G401 (cell line): ENCODE results near the gene BAZ1A. TPM values are rescaled to one million over a fixed set of nuclear protein-coding genes. Genes with fewer than 3 reads are reported as not detected.

Source experiments
- DNase-seq: peaks from one replicate; pipeline ENCODE4 v3.0.0-alpha.2; 2015; ENCODE audit warnings: low spot score
- in situ Hi-C: cut with HindIII; loops from 2 replicates; pipeline ENCODE4 v1.10.0; 2016; ENCODE audit warnings: low sequenced_read_pairs, mixed read lengths
- total RNA-seq: library from RNA; depleted of rRNA; stranded (reverse); fragments of >200 nt; shearing (Covaris generic); gene quantifications from 2 replicates; pipeline ENCODE4 v1.2.3, GENCODE V29; 2014

Gene BAZ1A
- total RNA-seq, 1 experiment from 2014 or later: 13.7 TPM

GRCh38 chr14:34797747-34798583 is 77.2 kb downstream of the BAZ1A start:
- DNase-seq: no peak
- in situ Hi-C loops: no loop called here

DNA sequence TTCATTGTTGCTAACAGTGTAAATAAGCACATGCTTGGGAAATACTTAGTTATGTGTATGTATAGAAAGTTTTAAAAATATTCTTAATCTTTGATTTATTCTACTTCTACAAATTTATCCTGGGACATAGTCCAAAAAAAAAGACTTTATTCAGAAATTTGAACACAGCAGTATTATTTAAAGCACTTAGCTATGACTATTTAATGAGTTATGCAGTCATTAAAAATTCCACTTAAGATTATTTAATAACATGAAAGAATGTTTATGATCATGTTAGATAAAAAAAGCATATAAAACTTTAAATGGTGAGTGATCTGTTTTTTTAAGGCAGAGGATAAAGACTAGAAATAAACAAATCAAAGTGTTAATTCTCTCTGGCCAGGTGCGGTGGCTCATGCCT is 78.3 kb downstream of the BAZ1A start:
- no peak for DNase-seq
- in situ Hi-C loops: no loop called here

- in situ Hi-C loops: no loop called here
- no peak for DNase-seq
These were observed 80.2 kb downstream of the BAZ1A start for GRCh38 chr14:34794941-34795340.

GRCh38 chr14:34794217-34794616 is 80.9 kb downstream of the BAZ1A start:
- DNase-seq: no peak
- in situ Hi-C loops: no loop called here

DNA sequence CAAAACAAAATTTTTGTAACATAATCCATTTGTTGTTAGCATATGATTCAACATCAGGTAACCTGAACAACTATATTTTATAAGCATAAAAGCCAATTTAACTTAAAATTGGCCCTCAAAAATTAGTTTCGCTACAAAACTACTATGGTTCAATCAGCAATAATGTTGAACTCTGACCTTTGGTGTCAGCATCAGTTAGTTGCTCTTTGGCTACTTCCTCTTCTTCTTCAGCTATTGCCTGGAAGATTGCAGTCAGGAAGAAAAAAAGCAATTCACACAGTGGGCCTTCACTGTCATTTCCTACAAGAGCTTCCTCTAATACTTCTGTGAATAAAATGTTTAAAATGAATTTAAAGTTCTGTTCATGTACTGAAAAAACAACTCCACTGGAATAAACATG is 82.6 kb downstream of the BAZ1A start:
- in situ Hi-C loops: no loop called here
- no peak for DNase-seq

DNA sequence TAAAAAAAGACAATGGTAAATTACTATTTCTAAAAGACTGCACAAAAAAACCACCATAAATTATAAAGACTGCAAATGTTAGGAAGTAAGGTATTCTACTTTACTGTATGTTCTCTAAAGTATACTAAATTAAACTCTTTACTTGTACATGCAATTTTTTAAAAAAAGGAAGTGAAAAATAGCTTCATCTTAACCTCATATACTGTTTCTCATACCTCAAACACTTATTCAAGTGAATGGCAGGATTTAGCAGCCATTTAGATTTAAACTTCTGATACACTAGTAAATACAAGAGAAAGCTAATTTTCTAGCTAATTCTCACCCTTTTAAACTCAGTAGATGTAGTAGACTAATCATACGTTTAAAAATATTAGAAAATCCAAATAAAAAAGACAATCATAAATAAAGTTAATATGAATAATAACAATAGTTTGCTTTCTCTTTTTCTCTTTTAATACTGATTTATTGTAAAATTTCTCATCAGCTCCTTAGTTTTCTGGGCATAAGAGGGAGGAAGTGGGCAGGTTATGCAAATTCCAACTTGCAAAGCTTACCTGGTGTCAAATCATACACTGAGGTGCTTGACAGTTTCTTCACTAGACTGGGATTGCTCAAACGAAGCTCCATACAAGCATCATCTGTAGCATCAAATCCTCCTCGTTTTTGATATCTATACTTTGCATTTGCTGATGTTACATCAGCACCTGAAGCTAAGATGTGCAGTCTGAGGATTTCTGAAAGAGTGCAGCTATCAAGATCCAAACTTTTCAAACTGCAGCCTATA is 89.7 kb downstream of the BAZ1A start:
- no peak for DNase-seq
- in situ Hi-C loops: no loop called here

GRCh38 chr14:34782031-34782430 is 93.1 kb downstream of the BAZ1A start:
- in situ Hi-C loops: no loop called here
- no peak for DNase-seq

- in situ Hi-C loops: no loop called here
- no peak for DNase-seq
These were observed 93.9 kb downstream of the BAZ1A start for GRCh38 chr14:34781242-34781641.

- in situ Hi-C loops: no loop called here
- DNase-seq: no peak
These were observed 94.5 kb downstream of the BAZ1A start for GRCh38 chr14:34780646-34781045.

GRCh38 chr14:34778744-34779143 is 96.4 kb downstream of the BAZ1A start:
- in situ Hi-C loops: no loop called here
- DNase-seq: no peak

DNA sequence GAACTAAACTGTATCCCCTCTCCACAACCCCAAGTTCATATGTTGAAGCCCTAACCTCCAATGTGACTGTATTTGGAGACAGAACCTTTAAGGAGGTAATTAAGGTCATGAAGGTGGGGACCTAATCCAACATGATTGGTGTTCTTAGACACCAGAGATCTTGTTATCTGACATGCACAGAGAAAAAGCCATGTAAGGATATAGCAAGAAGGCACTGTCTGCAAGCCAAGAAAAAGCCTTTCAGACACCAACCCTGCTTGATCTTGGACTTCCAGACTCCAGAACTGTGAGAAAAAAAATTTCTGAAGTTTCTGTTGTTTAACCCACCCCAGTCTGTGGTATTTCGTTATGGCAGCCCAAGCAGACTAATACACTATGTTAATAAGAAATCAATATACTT is 98.5 kb downstream of the BAZ1A start:
- in situ Hi-C loops: no loop called here
- no peak for DNase-seq

DNA sequence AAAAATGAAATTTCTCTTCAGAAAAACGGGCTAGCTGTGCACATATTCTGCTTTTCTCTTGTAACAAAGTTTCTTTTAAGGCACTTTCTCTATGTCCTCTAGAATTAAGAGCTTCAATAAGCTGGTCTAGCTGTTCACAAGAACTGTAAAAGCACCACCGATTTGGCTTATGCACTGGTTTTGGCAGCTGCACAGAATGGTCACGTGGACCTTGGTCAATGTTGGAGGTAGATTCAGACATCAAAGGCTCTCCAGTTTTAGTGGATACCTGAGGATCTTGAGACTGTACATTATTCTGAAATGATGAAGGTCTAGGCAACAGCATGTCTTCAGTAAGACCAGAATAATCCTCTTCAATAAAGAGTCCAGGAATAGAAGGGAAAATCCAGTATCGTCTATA is 99.2 kb downstream of the BAZ1A start:
- in situ Hi-C loops: no loop called here
- no peak for DNase-seq

GRCh38 chr14:34775342-34775741 is 99.8 kb downstream of the BAZ1A start:
- no peak for DNase-seq
- in situ Hi-C loops: no loop called here

GRCh38 chr14:34770901-34771300 is 104.3 kb downstream of the BAZ1A start:
- DNase-seq: no peak
- in situ Hi-C loops: no loop called here

GRCh38 chr14:34766606-34767005 is 108.6 kb downstream of the BAZ1A start:
- in situ Hi-C loops: no loop called here
- no peak for DNase-seq

- in situ Hi-C loops: no loop called here
- DNase-seq: no peak
These were observed 109.1 kb downstream of the BAZ1A start for GRCh38 chr14:34766060-34766459.

- DNase-seq: no peak
- in situ Hi-C loops: no loop called here
These were observed 119.9 kb downstream of the BAZ1A start for GRCh38 chr14:34755215-34755614.

DNA sequence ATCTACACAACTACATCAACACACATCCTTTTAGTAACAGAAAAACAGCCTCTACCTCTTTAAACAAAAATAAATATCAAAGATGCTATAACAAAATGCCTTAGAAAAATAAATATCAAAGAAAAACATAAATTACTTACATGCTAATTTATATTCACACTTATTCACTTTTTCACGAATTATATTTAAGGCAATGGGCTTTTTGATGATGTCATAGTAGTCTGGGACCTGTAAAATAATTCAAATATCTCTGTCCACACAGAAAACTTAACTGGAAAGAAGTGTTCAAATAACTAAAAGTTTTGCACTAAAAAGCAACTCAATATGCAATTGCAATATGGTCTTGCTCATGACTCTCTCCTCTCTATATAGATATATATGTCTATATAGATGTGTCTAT is 120.5 kb downstream of the BAZ1A start:
- no peak for DNase-seq
- in situ Hi-C loops: no loop called here

GRCh38 chr14:34750670-34751069 is 124.5 kb downstream of the BAZ1A start:
- in situ Hi-C loops: no loop called here
- no peak for DNase-seq

DNA sequence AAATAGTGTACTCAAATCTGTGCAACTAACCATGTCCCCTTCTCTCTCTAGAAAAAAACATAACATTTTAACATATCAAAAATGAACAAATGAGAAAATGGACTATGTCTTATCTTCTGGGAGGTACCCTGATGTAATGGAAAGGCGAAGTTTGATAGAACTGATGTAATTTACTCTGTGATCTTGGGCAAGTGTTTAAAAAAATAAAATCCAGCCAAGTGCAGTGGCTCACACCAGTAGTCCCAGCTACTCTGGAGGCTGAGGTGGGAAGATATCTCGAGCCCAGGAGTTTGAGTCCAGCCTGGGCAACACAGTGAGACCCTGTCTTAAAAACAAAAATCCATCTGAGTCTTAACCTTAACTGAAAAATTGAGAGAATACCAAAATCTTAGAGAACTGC is 124.9 kb downstream of the BAZ1A start:
- DNase-seq: no peak
- in situ Hi-C loops: no loop called here

DNA sequence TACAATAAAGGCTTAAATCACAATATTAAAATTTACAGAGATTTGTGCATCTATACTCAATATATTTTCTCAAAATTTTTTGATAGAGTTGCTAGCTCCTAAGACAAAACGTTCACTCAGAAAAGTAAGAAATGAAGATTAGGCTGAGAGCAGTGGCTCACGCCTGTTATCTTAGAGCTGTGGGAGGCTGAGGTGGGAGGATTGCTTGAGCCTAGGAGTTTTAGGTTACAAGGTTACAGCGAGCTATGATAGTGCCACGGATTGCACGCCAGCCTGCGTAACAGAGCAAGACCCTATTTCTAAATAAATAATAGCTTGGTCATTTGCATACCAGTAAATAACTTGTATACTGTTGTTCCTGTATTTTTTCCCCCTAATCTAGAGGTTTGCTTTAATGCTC is 125.8 kb downstream of the BAZ1A start:
- no peak for DNase-seq
- in situ Hi-C loops: no loop called here
